ENCODE measurements around the gene ALDOB. TPM values are rescaled to one million over a fixed set of nuclear protein-coding genes. Genes with fewer than 3 reads are reported as not detected.

ALDOB gene
- polyA plus RNA-seq, 1 donor from 2014 or later, result not detected

- Histone ChIP-seq H3K27ac (ENCODE audit: low read length) (no peak overlapping the region), H4K20me1 (ENCODE audit: insufficient read depth) (no peaks in the 10 kb centered on the region), H3K27me3 (ENCODE audit: insufficient read depth, low read depth, low read length) (no peaks in the 10 kb centered on the region), H3K9ac (ENCODE audit: low read length) (no peak overlapping the region), H3K4me2 (ENCODE audit: low read length) (no peak overlapping the region), H3K9me2 (ENCODE audit: insufficient read depth, low read length) (no peaks in the 10 kb centered on the region), H3K9me3 (ENCODE audit: low read length) (no peaks in the 10 kb centered on the region), H3K36me3 (ENCODE audit: insufficient read depth, low read length) (no peaks in the 10 kb centered on the region), H2AFZ (ENCODE audit: low read depth, low read length) (no peak overlapping the region), H3F3A (ENCODE audit: insufficient read depth, low read length, poor library complexity, severe bottlenecking) (no peaks in the 10 kb centered on the region), H3K79me2 (replicated peaks; ENCODE audit: insufficient read depth, low read length) (no peaks in the 10 kb centered on the region), H3K4me3 (ENCODE audit: low read length) (no peak overlapping the region)
- TF ChIP-seq RAD21 (conservative IDR thresholded peaks at IDR 0.05) (no peak), POLR2AphosphoS5 (IDR thresholded peaks at IDR 0.05) (no peak), TAF1 (IDR thresholded peaks at IDR 0.05; ENCODE audit: low read depth) (no peak), REST (IDR thresholded peaks at IDR 0.05; ENCODE audit: borderline replicate concordance) (no peak), EP300 (conservative IDR thresholded peaks at IDR 0.05; ENCODE audit: poor library complexity, severe bottlenecking) (no peak), SMC3 (conservative IDR thresholded peaks at IDR 0.05; ENCODE audit: poor library complexity) (no peak), EZH2 (IDR thresholded peaks at IDR 0.05; ENCODE audit: borderline replicate concordance, insufficient read depth, low read length, poor library complexity, severe bottlenecking) (no peak), MXI1 (conservative IDR thresholded peaks at IDR 0.05; ENCODE audit: poor library complexity, severe bottlenecking) (no peak), CTCF (IDR thresholded peaks at IDR 0.05; ENCODE audit: poor library complexity, severe bottlenecking) (no peak)
Measured at GRCh38 chr9:101450931-101451330, 15.4 kb upstream of the ALDOB start.

GRCh38 chr9:101449071-101449721 lies 13.6 kb upstream of the ALDOB start:
- Histone ChIP-seq H3F3A (ENCODE audit: insufficient read depth, low read length, poor library complexity, severe bottlenecking) (no peaks in the 10 kb centered on the region), H3K9ac (ENCODE audit: low read length) (peak overlapping the region; percentile 53), H3K79me2 (replicated peaks; ENCODE audit: insufficient read depth, low read length) (no peaks in the 10 kb centered on the region), H3K36me3 (ENCODE audit: insufficient read depth, low read length) (no peaks in the 10 kb centered on the region), H2AFZ (ENCODE audit: low read depth, low read length) (peak overlapping the region; percentile 56), H4K20me1 (ENCODE audit: insufficient read depth) (no peaks in the 10 kb centered on the region), H3K27ac (ENCODE audit: low read length) (no peak overlapping the region), H3K27me3 (ENCODE audit: insufficient read depth, low read depth, low read length) (no peaks in the 10 kb centered on the region), H3K4me2 (ENCODE audit: low read length) (no peak overlapping the region), H3K9me2 (ENCODE audit: insufficient read depth, low read length) (no peaks in the 10 kb centered on the region), H3K4me3 (ENCODE audit: low read length) (peak overlapping the region; percentile 70), H3K9me3 (ENCODE audit: low read length) (no peaks in the 10 kb centered on the region)
- TF ChIP-seq REST (IDR thresholded peaks at IDR 0.05; ENCODE audit: borderline replicate concordance) (no peak), CTCF (IDR thresholded peaks at IDR 0.05; ENCODE audit: poor library complexity, severe bottlenecking) (peak; percentile 84), RAD21 (conservative IDR thresholded peaks at IDR 0.05) (peak; percentile 65), TAF1 (IDR thresholded peaks at IDR 0.05; ENCODE audit: low read depth) (no peak), EP300 (conservative IDR thresholded peaks at IDR 0.05; ENCODE audit: poor library complexity, severe bottlenecking) (no peak), EZH2 (IDR thresholded peaks at IDR 0.05; ENCODE audit: borderline replicate concordance, insufficient read depth, low read length, poor library complexity, severe bottlenecking) (no peak), MXI1 (conservative IDR thresholded peaks at IDR 0.05; ENCODE audit: poor library complexity, severe bottlenecking) (no peak), POLR2AphosphoS5 (IDR thresholded peaks at IDR 0.05) (no peak), SMC3 (conservative IDR thresholded peaks at IDR 0.05; ENCODE audit: poor library complexity) (peak; percentile 69)

Data from neural cell (in vitro differentiated cells).